NCI-H526 treated with DMSO at 0.1 percent for 48 hours (cell line): ENCODE data around the gene PCDHA12.
"Not testable (repeated sequence)": the region's sequence is repeated elsewhere in the genome, so short reads cannot be mapped to it uniquely, and the experiment has no call there.

Source experiments
- DNase-seq: peaks from one replicate; lab custom pipeline; 2025; lab: John Stamatoyannopoulos, UW

The PCDHA12 gene

DNA sequence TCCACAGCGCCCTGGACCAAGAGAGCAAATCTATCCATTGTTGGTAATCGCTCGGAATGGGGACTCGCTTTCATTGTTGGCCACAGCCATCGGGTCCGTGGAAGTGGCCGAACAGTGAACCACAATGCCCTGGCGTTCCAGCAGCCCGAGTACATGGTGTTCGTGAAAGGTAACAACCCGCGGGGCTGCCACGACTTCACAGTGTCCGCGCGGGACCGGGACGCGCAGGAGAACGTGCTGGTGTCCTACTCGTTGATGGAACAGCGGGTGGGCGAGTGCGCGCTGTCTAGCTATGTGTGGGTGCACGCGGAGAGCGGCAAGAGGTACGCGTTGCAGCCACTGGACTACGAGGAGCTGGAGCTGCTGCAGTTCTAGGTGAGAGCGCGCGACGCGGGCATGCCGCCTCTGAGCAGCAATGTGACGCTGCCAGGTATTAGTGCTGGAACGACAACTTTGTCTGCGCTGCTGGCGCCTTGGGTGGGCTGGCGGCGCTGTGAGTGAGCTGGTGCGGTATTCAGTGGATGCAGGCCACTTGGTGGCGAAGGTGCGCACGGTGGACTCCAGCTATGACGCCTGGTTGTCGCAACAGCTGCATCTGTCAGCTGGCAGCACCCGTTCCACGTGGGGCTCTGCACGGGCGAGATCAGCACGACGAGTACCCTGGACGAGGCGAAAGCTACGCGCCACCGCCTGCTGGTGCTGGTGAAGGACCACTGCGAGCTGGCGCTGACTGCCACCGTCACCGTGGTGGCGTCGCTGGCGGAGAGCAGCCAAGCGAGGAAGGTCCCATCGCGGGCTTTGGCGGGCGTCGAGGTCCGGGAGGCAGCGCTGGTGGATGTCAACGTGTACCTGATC, 12.4 kb upstream of the PCDHA12 start:
- DNase-seq = no peak

DNA sequence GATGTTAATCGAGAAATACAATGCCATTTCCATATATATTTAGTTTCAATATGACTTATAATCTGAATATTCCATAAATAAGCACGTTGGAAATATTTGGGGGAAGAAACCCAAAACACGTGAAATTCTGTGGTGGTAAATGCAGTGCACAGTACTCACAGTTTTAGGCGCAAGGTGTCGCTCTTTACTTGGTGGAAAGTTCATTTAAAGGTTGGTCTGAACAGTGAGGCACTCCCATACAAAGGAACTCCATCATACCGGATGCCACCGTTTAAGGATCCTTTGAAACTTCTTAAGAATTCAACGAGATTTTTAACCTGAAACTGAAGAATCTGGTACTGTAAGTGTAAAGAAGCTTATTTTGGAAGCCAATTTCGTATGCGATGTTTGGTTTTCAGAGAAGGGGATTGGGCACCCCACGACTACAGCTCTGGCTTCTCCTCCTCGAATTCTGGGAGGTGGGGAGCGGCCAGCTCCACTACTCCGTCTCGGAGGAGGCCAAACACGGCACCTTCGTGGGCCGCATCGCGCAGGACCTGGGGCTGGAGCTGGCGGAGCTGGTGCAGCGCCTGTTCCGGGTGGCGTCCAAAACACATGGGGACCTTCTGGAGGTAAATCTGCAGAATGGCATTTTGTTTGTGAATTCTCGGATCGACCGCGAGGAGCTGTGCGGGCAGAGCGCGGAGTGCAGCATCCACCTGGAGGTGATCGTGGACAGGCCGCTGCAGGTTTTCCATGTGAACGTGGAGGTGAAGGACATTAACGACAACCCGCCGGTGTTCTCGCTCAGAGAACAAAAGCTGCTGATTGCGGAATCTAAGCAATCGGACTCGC, 6.2 kb upstream of the PCDHA12 start, which contains the start of gene PCDHA11:
PCDHA11 (plus strand) TSS at position 237 of the 834 bp plus-strand sequence; CDS start at position 384, 147 bp downstream.
- DNase-seq = no peak

DNA sequence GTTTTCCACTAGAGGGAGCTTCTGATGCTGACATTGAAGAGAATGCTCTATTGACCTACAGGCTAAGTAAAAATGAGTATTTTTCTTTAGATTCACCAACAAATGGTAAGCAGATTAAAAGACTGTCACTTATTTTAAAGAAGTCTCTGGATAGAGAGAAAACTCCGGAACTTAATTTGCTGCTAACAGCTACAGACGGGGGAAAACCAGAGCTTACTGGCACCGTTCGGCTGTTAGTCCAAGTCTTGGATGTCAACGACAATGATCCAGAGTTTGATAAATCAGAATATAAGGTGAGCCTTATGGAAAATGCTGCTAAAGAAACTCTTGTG, 5.6 kb upstream of the PCDHA12 start:
- DNase-seq = no peak

DNA sequence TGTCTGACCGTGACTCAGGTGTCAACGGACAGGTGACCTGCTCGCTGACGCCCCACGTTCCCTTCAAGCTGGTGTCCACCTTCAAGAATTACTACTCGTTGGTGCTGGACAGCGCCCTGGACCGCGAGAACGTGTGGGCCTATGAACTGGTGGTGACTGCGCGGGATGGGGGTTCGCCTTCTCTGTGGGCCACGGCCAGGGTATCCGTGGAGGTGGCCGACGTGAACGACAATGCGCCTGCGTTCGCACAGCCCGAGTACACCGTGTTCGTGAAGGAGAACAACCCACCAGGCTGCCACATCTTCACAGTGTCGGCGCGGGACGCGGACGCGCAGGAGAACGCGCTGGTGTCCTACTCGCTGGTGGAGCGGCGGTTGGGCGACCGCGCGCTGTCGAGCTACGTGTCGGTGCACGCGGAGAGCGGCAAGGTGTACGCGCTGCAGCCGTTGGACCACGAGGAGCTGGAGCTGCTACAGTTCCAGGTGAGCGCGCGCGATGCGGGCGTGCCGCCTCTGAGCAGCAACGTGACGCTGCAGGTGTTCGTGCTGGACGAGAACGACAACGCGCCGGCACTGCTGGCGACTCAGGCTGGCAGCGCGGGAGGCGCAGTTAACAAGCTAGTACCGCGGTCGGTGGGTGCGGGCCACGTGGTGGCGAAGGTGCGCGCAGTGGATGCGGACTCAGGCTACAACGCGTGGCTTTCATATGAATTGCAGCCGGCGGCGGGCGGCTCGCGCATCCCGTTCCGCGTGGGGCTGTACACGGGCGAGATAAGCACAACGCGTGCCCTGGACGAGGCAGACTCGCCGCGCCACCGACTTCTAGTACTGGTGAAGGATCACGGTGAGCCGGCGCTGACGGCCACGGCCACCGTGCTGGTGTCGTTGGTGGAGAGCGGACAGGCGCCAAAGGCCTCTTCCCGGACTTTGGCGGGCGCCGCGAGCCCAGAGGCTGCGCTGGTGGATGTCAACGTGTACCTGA, 4.6 kb upstream of the PCDHA12 start:
- no peak for DNase-seq

DNA sequence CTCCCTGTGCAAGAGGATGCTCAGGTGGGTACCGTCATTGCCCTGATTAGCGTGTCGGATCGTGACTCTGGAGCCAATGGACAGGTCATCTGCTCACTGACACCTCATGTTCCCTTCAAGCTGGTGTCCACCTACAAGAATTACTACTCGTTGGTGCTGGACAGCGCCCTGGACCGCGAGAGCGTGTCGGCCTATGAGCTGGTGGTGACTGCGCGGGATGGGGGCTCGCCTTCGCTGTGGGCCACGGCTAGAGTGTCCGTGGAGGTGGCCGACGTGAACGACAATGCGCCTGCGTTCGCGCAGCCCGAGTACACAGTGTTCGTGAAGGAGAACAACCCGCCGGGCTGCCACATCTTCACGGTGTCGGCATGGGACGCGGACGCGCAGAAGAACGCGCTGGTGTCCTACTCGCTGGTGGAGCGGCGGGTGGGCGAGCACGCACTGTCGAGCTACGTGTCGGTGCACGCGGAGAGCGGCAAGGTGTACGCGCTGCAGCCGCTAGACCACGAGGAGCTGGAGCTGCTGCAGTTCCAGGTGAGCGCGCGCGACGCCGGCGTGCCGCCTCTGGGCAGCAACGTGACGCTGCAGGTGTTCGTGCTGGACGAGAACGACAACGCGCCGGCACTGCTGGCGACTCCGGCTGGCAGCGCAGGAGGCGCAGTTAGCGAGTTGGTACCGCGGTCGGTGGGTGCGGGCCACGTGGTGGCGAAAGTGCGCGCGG, 1.6 kb downstream of the PCDHA12 start:
- DNase-seq = not testable (repeated sequence)

DNA sequence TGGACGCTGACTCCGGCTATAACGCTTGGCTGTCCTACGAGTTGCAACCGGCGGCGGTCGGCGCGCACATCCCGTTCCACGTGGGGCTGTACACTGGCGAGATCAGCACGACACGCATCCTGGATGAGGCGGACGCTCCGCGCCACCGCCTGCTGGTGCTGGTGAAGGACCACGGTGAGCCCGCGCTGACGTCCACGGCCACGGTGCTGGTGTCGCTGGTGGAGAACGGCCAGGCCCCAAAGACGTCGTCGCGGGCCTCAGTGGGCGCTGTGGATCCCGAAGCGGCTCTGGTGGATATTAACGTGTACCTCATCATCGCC, 2.1 kb downstream of the PCDHA12 start:
- no peak for DNase-seq

DNA sequence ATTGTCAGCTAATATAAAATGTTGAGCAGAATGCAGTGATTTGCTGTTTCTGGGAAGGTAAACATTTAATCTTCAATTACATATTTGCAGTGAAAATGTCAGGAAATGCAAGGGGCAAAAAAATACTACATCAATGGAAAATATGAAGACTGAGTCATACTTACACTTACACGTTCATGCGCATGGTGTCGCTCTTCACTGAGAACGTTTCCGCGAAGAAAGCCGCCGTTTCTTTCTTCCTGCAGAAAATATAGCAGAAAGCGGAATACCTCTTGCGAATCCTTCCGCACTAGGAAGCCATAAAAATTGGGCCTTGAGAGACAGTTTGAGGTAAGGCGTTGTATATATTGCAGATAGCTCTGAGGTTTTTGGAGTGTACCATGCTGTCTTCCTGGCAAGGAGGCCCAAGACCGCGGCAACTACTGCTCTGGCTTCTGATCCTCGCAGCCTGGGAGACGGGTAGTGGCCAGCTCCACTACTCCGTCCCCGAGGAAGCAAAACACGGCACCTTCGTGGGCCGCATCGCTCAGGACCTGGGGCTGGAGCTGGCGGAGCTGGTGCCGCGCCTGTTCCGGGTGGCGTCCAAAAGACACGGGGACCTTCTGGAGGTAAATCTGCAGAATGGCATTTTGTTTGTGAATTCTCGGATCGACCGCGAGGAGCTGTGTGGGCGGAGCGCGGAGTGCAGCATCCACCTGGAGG, 6.9 kb downstream of the PCDHA12 start, which contains the start of gene PCDHA13:
PCDHA13 (plus strand) TSS at position 236 of the 702 bp plus-strand sequence; CDS start at position 381, 145 bp downstream.
- no peak for DNase-seq

DNA sequence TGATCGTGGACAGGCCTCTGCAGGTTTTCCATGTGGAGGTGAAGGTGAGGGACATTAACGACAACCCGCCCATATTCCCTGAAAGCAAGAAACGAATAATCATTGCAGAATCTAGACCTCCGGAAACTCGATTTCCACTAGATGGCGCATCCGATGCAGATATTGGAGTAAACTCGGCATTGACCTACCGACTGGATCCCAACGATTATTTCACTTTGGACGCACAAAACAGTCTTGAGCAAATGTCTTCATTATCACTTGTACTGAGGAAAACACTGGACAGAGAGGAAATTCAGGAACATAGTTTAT, 7.4 kb downstream of the PCDHA12 start:
- DNase-seq = peak; percentile 9

DNA sequence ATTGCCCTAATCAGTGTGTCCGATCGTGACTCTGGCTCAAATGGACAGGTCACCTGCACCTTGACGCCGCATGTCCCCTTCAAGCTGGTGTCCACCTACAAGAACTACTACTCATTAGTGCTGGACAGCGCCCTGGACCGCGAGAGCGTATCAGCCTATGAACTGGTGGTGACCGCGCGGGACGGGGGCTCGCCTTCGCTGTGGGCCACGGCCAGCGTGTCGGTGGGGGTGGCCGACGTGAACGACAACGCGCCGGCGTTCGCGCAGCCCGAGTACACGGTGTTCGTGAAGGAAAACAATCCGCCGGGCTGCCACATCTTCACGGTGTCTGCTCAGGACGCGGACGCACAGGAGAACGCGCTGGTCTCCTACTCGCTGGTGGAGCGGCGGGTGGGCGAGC, 8.3 kb downstream of the PCDHA12 start:
- DNase-seq = no peak

DNA sequence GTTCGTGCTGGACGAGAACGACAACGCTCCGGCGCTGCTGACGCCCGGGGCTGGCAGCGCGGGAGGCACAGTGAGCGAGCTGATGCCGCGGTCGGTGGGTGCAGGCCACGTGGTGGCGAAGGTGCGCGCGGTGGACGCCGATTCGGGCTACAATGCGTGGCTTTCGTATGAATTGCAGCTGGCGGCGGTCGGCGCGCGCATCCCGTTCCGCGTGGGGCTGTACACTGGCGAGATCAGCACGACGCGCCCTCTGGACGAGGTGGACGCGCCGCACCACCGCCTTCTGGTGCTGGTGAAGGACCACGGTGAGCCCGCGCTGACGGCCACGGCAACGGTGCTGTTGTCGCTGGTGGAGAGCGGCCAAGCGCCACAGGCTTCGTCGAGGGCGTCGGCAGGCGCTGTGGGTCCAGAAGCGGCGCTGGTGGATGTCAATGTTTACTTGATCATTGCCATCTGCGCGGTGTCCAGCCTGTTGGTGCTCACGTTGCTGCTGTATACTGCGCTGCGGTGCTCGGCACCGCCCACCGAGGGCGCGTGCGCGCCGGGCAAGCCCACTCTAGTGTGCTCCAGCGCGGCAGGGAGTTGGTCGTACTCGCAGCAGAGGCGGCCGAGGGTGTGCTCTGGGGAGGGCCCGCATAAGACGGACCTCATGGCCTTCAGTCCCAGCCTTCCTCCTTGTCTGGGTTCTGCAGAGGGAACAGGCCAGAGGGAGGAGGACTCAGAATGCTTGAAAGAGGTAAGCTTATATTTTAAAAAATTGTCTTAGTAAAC, 9.0 kb downstream of the PCDHA12 start:
- no peak for DNase-seq

DNA sequence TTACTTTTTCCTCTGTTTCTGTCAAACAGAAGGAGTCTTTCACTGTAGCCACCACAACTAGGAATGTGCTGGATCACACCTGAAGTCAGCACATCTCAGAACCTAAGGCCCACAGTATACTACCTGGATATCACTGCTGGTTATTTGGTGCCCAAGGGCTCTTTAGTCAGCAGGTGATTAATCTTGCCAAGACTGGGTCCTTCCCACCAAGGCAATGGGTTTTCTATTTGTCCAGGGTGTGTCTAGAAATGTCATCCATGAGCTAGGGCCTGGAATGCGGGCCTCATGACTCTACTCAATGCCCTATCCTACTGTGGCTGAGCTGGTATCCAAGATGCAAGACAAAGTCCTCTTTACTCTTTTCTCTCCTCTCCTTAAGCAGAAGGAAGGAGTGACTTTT, 41.2 kb downstream of the PCDHA12 start:
- no peak for DNase-seq

DNA sequence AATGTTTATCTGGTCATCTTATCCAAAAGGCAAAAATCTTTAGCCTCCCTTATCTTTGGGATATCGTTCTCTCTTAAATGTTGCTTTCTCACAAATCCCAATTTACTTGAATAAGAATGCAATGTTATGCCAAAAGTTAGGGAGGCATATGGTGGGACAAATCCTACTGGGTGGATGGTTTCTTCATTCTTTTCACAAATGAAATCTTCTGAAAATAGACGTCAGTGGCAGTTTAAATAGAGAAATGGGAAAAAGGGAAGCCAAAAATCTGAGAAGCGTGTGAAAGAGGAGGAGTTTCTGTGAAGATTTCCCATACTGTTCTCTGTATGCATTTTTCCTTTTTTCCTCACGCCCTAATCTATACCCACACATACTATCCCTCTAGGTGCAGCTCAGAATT, 48.5 kb downstream of the PCDHA12 start:
- DNase-seq = no peak

DNA sequence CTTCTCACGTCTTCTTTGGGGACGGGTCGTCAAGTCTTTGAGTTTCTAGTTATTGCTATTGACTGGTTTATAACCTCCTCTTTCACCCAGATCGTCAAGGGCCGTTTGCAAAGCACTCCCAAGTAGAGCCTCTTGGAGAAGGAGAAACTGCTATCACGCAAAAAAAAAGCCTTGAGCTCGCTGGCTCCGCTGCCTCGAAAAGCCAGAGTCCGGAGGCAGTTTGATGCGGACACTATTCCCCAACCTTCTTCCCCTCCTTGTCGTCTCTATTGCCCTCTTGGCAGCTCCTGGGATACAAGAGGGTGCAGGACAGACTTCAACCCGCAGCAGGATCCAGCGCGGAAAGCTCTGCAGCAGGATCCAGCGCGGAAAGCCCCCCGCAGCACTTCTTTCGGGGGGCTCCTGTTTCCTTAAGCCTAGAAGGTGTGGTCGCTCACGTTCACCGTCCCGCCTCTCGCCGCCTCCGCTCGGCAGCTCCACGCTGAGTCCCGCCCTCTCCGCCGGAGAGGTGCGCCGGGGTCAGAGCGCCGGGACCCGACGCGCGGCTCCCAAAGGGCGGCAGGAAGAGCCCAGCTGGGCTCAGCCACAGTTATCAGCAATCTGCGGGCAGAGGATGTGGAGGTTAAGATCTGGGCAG, 50.8 kb downstream of the PCDHA12 start, which contains the start of gene PCDHAC1:
PCDHAC1 (plus strand) TSS at position 494 of the 637 bp plus-strand sequence. CDS start 594 bp downstream, outside the sequence.
- peak; percentile 70 for DNase-seq

DNA sequence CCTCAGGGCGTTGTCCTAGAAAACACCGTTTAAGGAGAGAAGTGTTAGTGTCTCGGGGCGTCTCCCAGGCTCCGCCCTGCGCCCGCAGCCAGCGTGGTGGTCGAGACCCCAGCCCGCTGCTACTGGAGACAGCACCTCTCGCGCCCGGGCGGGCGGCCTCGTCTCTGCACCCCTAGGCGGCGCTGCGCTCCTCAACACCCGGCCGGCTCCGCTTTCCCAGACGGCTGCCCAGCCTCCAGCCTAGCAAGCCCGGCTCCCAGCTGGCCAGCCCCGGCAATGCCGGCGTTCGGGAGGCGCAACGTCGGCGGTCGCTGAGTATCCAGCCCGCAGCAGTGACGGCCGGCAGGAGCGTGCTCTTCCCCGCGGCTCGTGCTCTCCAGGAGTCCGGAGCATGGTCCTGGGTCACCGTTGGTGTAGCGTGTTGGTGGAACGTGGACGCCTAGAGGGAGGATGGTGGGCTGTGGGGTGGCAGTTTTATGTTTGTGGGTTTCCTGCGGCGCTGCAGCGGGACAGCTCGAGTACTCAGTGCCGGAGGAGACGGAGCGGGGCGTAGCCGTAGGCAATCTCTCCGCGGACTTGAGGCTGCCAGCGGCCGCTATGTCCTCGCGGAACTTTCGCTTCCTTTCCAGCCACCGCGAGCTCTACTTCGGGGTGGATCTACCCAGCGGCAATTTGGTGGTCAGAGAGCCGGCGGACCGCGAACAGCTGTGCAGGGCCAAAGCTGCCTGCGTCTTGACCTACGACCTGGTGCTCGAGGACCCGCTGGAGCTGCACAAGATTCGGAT, 51.5 kb downstream of the PCDHA12 start:
- DNase-seq = peak; percentile 82

DNA sequence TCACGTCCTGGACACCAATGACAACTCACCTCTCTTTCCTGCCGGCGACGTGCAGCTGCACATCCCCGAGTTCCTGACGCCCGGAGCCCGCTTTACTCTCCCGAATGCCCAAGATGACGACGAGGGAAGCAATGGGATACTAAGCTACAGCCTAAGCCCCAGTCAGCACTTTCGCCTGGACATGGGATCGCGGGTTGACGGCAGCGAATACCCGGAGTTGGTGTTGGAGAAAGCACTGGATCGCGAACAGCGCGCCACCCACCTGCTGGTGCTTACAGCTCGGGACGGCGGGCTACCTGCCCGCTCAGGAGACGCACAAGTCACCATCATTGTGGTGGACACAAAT, 52.1 kb downstream of the PCDHA12 start:
- DNase-seq = no peak
